ENCODE data around the gene TRPM1.
A peak's percentile ranks its signal among the peaks of the same experiment; 100 is the strongest.

Gene TRPM1
- 0 reads per million in 4 experiments for total RNA-seq

DNA sequence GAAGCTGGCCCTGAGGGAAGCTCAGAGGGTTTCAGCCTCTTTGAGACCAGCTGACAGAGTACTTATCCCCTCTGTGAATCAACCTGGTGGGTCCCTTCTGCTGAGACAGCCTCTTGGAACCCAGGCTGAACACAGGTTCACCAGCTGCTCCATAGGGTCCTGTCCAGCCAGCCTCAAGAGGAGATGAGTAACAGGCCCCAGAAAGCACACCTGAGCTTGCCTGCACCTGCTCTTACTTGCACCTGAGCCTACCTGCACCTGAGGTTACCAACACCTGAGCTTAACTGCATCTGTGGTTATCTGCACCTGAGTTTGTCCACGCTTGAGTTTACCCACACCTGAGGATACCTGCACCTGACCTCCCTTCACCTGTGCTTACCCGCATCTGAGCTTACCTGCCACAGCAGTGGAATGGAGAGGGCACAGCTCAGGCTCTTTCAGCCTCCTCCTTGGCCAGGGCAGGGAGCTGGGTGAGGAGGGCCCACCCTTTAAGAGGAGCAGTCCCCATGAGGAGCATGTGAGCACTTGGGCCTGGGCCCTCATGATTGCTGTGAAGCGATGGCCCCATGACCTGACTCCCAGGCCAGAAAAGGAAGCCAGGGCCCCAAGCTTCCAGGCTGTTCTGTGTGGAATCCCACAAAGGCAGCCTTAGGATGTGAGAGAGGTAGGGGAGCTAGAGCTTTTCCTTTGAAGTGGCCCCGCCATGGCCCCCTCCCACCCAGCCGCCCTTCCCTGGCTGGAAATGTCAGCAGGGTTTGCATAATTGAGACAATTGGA lies at the start of gene TRPM1:
Gene TRPM1, minus strand, starts transcription at position 464 of the 777 bp plus-strand sequence. CDS start 20,370 bp downstream, outside the sequence.
- DNase-seq, result no peak

DNA sequence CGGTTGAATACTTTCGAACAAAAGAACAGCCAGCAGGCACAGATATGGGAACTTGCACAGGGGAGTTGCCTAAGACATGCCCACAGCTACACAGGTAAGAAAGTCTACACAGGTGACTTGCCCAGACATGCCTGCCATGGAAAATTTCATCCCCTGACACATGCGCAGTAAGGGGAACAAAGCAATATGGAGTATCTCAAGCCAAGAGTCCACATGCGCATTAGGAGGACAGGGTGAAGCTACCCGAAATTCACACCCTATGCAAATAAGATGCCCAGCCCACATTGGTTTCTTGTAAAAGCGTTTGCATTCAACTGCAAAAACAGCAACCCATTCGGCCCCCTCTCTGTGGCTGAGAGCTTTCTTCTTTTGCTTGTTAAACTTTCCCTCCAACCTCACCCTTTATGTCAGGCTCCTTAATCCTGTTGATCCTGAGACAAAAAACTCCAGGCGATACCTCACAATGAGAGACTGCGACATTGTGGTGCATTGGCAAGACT lies 49.3 kb upstream of the TRPM1 start:
- no peak for DNase-seq

GRCh38 chr15:31149987-31150386 lies 48.5 kb upstream of the TRPM1 start:
- DNase-seq, result no peak

DNA sequence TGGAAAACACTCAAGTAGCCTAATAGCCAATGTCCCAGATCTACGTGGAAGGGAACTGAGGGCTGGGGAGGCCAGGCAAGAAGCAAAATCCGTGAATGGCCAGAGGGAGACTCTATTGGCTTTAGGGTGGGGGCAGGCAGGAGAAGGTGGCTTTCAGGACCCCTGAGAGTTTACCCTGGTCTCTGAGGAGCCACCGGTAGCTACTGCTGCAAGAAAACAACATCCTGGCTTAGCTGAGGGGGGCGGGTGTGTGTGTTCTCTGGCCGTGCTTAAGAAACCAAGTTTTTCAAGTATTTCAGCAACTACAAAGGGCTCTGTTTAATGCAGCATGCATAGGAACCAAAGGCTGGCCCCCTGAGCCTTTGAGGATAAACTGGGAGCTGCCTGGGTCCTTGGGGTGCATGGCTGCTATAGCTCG lies 47.6 kb upstream of the TRPM1 start:
- DNase-seq, result no peak

GRCh38 chr15:31148297-31149087 lies 47.0 kb upstream of the TRPM1 start:
- no peak for DNase-seq

- DNase-seq, result no peak
These were observed 46.4 kb upstream of the TRPM1 start for GRCh38 chr15:31147944-31148296.

DNA sequence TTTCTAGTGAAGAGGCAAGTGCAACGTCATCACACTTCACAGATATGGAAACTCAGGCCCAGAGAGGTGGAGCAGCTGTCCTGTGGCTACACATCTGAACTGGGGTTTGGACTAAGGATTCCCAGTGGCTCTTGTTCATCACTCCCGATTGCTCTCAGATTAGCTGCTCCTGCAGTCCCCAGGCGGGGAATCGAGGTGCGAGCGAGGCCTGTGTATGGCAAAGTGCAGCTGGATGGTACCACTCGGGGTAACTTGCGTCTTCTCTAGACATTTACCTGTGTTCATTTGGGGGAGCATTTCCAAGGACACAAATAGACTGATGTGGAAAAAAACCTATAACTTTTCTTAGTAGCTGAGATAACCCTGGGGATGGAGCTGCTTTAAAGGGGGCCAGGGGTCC lies 45.9 kb upstream of the TRPM1 start:
- DNase-seq, result no peak

DNA sequence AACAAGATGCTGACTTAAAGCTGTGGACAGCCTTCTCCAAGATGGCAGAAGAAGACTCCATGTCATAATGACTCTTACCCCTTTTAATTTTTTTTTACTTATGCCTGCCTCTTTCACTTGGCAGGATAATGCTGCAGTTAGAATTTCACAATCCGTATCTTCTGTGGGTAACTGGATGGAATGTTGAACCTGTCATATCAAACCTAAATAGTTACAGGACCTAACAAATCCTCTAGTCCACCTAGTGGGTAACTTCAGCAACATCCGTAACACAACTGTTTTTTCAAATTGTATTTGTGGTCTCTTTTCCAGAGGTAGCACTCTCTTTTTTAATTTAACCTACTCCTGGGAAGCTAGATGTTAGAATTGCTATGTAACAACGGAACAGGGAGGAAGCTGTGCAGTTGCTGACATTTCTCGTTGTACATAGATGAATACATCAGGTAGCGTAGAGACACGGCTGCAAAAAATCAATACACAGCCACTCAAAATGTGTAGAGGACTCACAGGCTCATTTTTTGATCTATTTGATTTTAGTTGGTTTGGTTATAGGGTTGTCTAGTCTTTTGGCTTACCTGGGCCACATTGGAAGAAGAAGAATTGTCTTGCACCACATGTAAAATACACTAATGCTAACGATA lies 43.9 kb upstream of the TRPM1 start:
- no peak for DNase-seq

DNA sequence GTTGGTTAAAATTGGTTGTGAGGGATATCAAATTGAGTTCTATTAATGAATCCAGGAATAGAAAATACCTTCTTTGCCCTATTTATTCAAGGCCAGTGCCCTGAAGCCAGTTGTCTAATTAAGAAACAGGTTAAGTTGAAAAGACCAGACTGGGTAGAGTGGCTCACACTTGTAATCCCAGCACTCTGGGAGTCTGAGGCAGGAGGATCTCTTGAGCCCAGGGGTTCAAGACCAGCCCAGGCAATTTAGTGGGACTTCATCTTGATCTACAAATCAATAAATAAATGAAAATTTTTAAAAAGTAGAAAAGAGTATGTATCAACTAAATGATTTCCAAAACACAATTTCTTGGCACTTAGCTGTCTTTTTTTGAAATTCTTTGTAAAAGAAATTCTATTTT lies 40.3 kb upstream of the TRPM1 start:
- no peak for DNase-seq

DNA sequence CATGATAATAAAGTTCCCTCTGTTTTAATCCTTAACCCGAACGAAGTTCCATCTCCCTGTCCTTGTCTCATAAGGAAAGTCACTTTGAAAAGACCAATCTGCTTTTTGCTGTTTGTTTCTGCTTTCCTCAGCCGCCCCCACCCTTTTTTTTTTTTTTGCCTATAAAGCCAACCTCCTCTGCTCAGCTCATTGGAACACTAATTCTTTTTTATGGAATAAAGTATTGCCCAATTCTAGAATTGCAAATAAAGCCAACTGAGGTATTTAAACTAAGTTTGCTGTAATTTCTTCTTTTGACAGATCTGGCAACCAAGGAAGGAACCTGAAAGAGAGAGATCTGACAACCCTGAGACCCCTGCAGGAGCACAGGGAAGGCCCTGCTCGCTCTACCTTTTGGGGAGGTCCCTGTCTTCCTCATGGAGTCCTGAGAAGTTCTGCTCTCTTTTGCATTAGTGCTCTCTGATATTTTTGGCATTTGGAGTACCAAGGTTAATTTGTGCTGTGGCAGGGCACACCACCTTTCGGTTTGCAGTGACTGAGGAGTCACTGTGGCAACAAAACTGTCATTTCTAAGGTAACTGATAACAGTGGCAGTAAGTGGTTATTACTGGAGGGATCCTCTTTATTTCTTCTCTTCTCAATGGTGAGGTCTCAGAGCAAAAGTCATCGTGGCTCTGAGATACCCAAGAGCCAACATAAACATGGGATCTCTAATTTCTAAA lies 35.2 kb upstream of the TRPM1 start:
- no peak for DNase-seq

- no peak for DNase-seq
These were observed 34.5 kb upstream of the TRPM1 start for GRCh38 chr15:31136016-31136415.

DNA sequence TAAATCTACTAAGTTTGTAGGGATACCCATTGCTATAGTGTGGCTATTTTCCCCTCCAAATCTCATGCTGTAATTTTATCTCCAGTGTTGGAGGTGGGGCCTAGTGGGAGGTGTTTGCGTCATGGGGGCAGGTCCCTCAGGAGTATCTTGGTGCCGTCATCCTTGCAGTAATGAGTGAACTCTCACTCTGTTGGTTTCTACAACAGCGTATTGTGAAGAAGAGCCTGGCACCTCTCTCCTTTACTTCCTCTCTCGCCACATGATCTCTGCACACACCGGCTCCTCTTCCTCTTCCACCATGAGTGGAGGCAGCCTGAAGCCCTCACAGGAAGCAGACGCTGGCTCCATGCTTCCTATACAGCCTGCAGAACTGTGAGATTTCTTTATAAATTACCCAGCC lies 34.0 kb upstream of the TRPM1 start:
- no peak for DNase-seq

GRCh38 chr15:31133890-31134289 lies 32.4 kb upstream of the TRPM1 start:
- DNase-seq, result no peak

GRCh38 chr15:31131853-31132375 lies 30.4 kb upstream of the TRPM1 start:
- DNase-seq, result no peak

DNA sequence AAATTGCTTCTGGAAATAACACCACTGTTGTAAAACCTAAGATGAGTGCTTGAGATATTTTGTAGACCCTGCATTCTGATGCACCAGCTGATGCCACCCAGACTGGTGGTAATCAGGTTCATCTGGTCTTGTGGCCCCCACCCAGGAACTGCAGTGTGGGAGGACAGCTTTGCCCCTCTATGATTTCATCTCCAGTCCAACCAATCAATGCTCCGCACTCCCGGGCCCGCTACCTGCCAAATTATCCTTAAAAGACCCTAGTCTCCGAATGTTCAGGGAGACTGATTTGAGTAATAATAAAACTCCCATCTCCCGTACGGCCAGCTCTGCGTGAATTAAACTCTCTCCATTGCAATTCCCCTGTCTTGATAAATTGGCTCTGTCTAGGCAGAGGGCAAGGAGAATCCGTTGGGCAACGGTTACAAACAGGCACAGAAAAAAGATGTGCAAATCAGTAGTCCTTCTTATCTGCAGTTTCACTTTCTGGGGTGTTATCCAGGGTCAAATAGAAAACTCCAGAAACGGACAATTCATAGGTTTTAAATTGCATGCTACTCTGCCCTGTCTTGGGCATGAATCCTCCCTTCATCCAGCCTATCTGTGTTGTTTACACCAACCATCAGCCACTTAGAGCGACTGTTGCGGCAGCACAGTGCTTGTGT lies 29.2 kb upstream of the TRPM1 start:
- DNase-seq, result no peak

- DNase-seq, result no peak
These were observed 28.3 kb upstream of the TRPM1 start for GRCh38 chr15:31129769-31130303.

- DNase-seq, result peak; percentile 56
These were observed 27.6 kb upstream of the TRPM1 start for GRCh38 chr15:31128919-31129768.

GRCh38 chr15:31128477-31128876 lies 27.0 kb upstream of the TRPM1 start:
- DNase-seq, result no peak

DNA sequence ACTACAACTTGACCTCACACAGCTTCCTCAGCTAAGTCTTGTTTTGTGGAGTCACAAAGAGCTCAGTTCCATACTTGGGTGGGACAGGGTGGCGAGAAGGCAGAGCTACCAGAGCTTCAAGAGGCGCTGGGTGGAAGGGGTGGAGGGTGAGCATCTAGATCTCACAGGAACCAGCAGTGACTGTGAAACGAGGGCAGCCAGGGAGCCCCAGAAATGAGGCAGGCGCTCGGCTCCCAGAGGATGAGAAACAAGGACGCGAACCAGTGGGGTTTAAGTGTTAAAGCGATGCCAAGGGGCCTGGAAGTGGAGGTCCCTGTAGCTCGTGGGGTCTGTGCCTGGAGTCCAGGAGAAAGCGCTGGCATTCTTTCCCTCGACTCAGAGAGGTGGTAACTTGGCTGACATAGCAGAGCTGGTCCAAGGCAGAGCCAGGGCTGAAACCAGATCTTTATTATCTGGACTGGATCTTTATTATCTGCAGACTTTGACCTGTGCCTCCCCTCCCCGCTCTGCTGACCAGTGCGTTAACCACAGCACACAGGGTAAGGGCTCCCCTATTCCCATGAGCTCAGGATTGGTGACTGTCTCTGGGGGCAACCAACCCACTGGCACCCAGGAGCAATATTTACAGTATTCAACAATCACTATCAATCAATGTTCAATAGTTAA lies 26.2 kb upstream of the TRPM1 start:
- no peak for DNase-seq

DNA sequence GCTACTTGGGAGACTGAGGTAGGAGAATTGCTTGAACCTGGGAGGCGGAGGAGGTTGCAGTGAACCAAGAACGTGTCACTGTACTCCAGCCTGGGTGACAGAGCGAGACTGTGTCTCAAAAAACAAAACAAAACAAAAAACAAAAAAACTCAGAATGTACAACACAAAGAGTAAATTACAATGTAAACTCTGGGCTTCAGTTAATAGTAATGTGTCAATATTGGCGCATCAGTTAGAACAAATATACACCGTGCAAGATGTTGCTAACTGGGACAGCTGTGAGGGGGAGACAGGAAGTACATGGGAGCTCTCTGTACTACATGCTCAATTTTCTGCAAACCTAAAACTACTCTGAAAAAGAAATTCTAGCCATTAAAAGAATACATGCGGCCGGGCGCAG lies 23.5 kb upstream of the TRPM1 start:
- DNase-seq, result no peak
